GM19193 (cell line): ENCODE data around the gene DHRS4.

ENCODE experiments used
- POLR2A ChIP-seq: IDR thresholded peaks from 4 replicates; pipeline ENCODE4 v1.6.1; 2011; ENCODE audit not compliant: insufficient read depth, insufficient read length; ENCODE audit errors: extremely low read depth

DHRS4 gene

GRCh38 chr14:23953464-23954278, at the start of gene DHRS4:
Gene DHRS4, plus strand, starts transcription at chr14:23953770. Its CDS starts 19 bp downstream, at chr14:23953789.
- peak; percentile 63 for TF ChIP-seq POLR2A

DNA sequence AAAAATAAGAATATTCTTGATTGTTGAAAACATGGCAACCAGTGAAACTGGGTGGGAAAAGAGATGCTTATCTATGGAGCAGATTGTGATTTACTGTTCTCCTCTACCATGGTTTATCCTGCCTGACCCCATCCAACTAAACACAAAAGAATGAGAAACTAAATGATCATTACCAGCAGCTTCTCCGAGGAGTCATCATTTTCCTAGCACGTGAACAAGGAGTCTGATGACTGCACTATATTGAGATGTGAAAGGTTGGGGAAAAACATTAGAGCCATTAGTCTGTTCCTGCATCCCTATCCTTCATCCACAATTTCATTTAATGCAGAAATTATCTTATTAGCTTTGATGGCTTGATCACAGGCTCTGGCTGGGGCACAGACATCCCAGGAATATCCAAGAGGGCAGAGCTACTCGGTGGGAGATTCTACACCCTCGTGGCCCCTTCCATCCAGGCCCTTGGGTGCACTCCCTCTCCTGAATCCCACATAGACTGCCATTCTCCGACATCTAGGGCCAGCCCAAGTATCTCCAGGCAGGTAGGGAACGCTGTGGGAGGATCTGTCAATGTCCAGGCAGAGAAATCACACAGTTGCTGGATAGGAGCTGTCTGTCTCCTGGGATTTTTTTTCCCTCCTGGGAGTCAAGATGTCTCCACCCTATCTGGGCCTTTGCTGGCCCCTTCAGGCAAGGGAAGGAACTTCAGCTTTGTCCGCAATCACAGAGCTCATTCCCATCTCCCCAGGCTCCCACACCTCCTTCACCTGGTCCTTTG, 43.3 kb upstream of the DHRS4 start:
- TF ChIP-seq POLR2A, result no peak

DNA sequence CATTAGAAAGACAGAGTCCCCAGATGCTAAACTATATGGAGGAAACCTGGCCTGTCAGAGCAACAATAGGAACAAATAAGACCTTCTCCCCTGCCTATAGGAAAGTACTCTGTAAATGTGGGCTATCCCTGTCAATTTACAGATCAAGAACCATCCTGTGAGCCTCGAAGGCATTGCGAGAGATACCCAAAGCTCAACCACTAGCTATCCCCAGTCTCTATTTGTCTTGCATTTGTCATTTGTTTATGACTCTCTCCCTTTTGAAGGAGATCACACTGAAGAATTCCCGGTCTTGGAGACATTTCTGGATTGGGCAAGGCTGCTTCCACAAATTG, 42.7 kb upstream of the DHRS4 start:
- TF ChIP-seq POLR2A, result no peak

GRCh38 chr14:23915559-23915958, 38.0 kb upstream of the DHRS4 start:
- no peak for TF ChIP-seq POLR2A

DNA sequence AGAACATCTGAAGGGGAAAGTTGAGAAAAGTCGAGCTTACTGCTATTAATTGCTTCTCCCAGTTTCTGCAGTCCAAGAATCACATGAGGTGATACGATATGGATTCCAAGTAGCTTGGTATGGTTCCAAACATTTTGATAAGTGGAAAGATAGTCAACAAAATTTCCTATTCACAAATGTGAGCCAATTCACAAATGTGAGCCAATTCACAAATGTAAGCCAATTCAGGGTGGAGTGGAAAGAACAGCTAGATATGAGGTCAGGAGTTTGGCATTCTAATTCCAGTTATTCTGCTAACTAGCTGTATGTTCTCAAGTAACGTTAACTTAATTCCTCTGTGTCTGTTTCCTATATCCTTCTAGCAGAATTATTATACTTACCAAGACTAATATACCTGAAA, 37.6 kb upstream of the DHRS4 start:
- no peak for TF ChIP-seq POLR2A

DNA sequence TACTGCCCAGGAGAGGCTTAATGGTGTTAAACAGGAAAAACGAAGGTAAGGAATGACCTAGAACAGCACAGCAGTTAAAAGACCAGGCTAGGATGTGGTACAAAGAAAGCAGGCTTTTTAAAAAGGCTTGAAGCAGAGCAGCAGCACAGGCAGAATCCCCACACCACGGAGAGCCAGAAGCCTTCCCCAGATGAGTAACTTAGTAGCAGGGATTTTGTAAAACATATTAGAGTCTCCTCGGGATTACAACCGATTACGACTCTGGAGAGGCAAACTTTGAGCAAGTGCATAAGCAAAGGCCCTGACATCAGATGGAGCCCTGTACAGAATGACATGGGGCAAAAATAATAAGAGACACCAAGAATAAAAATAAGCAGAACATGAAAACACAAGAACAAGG, 37.1 kb upstream of the DHRS4 start:
- no peak for TF ChIP-seq POLR2A

DNA sequence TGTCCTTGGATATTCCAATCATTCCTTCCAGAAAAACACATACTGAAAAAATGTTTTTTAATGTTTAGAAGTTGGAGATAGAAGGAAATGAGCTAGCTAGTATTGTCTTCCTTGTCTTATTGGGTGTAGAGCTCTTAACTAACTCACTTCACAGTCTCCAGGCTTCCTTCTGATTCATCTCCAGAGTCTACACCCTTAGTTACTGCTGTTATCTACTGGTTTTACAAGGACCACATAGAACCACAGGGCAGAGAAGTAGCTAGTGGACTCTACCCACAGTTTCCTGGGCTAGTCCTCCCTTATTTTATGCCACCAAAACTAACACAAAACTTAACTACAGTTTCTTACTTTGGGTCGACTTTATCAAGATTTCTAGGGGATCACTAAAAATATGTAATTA, 31.0 kb upstream of the DHRS4 start:
- TF ChIP-seq POLR2A, result no peak

DNA sequence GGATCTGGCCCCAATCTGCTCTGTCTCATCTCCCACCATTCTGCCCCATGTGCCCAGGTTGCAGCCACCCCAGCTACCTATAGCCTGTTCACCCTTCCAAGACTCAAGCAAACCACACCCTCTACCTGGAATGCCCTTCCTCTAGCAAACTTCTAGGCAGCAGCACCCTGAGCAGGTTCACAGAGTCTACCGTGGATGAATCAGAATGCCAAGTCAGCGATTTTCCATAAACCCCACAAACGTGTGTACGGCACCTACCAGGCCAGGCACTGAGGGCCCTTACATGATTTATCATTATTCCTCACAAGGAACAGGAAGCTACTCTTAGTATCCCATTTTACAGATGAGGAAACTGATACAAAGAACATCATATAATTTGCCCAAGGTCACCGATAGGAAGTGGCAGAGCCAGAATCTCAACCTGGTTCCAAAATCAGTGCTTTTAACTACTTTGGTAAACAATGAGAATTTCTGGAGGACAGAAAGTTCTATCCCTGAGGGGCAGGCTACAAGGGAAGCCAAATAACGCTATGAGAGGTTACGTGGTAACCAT, 28.0 kb upstream of the DHRS4 start:
- TF ChIP-seq POLR2A, result no peak

DNA sequence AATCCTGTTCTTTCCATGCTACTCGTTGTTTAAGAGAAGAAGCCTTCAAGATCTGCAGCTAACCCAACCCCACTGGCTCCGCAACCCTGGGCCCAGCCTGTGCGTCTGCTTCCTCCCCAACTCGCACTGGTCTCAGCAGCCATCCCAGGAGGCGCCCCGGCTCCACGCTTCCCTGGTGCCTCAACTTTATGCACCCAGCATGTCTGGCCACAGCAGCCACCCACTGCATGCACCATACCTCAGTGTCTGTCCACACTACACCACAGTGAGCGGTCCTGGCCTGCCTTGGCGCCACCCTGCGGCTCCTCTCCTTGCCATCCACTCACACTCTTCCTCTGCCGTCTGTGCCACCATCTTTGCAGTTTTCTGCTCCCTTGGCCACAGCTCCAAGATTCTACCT, 27.0 kb upstream of the DHRS4 start:
- no peak for TF ChIP-seq POLR2A

DNA sequence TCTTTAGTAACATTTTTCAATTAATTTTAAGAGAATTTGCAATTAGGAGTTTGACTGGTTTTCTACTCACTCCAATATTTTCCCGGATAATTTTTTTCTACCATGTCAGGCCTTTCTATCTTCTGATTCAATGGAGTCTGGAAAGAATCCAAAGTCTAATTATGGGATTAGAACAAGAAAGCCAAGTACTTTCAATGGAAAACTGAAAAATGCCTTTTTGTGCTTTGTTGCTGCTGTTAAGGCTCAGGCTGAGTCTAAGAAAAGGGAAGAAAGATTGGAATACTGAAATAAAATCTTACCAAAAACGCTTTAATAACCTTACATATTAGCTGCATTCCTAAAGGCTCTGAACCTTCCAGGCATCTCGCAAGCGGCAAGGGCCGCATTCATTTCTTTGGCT, 24.4 kb upstream of the DHRS4 start:
- no peak for TF ChIP-seq POLR2A

- TF ChIP-seq POLR2A, result no peak
Measured at GRCh38 chr14:23929822-23930294, 23.7 kb upstream of the DHRS4 start.

DNA sequence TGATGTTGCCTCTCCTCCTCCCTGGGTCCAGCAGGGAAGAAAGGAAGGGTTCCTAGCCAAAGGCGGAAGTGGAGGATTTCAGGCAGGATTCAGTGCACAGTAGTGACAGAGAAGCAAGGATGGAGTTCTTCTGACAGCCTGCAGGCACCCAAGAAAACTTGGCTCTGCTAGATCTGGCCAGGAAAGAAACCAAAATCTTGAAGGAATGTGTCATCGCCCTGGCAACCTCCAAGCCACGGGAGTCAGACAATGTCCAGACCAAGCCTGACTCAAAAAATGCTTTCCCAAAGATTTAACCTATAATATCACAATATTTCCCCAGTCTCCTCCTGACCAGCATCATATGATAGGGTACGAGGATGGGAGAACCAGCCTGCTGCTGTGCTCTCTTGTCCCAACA, 22.8 kb upstream of the DHRS4 start:
- TF ChIP-seq POLR2A, result no peak

DNA sequence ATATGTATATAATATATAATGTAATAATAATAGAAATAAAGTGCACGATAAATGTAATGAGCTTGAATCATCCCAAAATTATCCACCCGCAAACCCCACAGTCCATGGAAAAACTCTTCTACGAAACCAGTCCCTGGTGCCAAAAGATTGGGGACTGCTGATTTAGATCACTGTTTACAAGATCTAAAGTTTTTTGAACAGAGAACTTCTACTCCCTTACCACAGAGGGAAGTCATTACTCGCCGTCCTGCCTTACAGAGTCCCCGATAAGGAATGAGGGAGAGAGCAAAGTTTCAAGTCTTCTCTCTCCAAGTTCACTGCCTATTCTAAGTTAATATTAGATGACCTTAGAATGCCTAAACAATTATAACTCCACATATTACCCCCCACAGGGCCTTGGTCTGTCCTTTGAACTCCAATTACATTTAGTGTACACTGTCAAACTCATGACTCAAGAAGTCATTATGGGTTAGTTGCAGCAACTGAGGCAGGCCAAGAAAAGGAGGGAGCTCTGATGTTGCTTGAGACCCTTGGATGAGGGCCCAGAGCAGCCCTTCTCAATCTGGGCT, 21.8 kb upstream of the DHRS4 start:
- TF ChIP-seq POLR2A, result no peak

DNA sequence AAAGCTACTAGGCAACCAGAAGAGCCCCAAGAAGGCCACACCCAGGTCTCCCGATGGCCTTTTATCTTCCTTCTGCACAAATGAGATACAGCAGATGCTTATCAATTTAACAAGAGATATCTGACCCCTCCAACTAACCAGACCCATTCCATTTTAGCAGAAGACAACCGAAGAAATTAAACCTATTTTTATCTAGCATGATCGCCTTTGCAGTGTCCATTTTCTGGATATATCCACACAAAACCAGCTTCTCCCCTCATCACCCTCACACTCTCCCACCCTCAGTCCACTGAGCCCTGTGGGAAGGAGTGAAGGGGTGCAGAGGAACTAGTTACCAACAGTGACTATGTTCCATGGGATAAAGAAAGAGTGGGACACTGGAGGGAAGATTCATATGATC, 20.9 kb upstream of the DHRS4 start:
- no peak for TF ChIP-seq POLR2A

- TF ChIP-seq POLR2A, result no peak
Measured at GRCh38 chr14:23933108-23933741, 20.3 kb upstream of the DHRS4 start.
